Germinal center (tissue), 1 donor: ENCODE measurements around the gene RSU1.

Experiments
- DNase-seq: peaks from one replicate; pipeline ENCODE4 v3.0.0; 2012; ENCODE audit warnings: mixed read lengths, low spot score

The RSU1 gene

DNA sequence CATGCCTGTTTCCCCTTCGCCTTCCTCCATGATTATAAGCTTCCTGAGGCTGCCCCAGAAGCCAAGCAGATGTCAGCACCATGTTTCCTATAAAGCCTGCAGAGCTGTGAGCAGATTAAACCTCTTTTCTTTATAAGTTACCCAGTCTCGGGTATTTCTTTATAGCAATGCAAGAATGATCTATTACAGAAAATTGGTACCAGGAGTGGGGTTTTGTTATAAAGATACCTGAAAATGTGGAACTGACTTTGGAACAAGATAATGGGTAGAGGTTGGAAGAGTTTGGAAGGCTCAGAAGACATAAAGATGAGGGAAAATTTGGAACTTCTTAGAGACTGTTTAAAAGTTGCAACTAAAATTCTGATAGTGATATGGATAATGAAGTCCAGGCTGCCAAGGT lies 4.8 kb upstream of the RSU1 start:
- DNase-seq = no peak

- DNase-seq = no peak
Measured at GRCh38 chr10:16820421-16820820, 3.2 kb upstream of the RSU1 start.

GRCh38 chr10:16820018-16820417 lies 2.8 kb upstream of the RSU1 start:
- no peak for DNase-seq

GRCh38 chr10:16819436-16819835 lies 2.2 kb upstream of the RSU1 start:
- no peak for DNase-seq

DNA sequence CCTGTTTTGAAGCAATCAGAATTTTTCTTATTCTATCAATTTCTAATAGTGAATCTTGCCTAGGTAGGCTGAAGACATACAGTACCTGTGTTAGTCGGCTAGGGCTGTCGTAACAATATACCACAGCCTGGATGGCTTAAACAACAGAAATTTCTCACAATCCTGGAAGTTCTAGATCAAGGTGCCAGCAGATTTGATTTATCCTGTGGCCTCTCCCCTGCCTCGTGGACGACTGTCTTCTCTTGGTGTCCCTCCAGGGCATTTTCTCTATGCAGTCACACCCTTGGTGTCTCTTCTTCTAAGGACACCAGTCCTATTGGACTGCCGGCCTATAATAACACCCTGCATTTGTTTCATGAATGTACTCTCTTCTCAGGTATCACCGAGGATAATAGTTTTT lies 1.8 kb upstream of the RSU1 start:
- DNase-seq = no peak

GRCh38 chr10:16816830-16817124 lies 447 bp downstream of the RSU1 start:
- DNase-seq = no peak

DNA sequence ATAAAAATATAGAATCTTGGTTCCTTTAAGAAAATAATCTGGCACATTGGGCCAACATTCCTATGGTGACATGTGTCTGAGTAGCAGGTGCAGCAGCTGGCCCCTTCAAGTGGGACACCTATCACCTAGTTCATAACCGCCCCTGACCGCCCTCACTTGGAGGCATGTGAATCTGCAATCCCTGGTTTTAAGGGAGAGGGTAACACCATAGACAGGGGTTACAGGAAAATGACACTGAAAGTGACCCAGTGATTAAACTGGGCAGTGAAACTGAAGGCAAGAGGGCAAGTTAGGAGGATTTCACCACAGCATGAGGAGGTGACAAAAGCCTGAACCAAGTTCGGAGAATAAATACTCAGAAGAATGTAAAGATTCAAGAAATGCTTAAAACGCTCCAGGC lies 1.1 kb downstream of the RSU1 start:
- no peak for DNase-seq

DNA sequence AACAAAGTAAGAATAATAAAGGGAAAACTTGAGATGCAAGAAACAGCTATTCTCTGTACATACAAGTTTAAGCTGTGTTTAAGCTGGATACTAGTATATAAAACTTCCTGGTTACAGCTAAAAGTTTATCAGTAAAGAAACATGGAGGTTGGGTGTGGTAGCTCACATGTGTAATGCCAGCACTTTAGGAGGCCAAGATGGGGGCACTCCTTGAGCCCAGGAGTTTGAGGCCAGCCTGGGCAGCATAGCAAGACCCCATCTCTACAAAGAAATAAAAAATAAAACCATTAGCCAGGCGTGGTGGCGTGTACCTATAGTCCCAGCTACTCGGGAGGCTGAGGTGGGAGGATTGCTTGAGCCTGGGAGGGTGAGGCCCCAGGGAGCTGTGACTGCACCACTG lies 3.2 kb downstream of the RSU1 start:
- no peak for DNase-seq

DNA sequence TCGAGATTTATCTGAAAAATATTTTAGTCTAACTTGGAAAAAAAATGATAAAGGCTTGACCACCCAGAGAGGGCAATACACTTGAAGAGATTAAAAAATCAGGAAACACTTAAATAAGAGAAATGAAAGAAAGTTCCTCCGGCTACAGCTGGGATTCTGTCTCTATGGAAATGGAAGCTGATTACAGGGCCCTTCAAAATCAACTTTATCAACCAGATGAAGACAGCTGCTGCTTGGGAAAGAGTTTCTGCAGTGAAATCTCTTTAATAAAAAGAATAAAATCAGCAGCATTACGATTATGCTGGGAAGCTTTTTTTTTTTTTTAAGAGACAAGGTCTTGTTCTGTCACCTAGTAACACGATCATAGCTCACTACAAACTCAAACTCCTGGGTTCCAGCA lies 4.5 kb downstream of the RSU1 start:
- DNase-seq = no peak

GRCh38 chr10:16811765-16812164 lies 5.5 kb downstream of the RSU1 start:
- no peak for DNase-seq

GRCh38 chr10:16811292-16811691 lies 5.9 kb downstream of the RSU1 start:
- DNase-seq = no peak

GRCh38 chr10:16809074-16809718 lies 8.0 kb downstream of the RSU1 start:
- DNase-seq = peak; percentile 26

DNA sequence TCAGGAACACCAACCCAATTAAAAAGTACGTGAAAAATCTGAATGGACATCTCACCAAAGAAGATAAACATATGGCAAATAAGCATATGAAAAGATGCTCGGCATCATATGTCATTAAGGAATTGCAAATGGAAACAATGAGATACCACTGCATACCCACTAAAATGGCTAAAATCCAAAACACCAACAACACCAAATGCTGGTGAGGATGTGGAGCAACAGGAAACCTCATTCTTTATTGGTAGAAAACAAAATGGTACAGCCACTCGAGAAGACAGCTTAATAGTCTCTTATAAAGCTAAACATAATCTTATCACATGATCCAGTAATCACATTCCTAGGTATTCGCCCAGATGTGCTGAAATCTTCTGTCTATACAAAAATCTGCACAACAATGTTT lies 13.1 kb downstream of the RSU1 start:
- no peak for DNase-seq

DNA sequence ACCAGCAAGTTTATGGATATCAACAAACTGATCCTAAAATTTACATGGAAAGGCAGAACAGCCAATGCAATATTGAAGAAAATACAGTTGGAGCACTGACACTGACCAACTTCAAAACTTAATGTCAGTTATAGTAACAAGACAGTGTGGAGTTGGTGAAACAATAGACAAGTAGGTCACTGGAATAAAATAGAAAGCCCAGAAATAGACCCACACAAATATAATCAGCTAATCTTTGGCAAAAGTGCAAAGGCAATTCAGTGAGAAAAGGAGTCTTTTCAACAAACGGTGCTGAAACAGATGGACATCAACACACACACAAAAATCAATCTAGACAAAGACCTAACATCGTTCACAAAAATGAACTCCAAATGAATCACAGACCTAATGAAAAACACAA lies 13.8 kb downstream of the RSU1 start:
- no peak for DNase-seq

GRCh38 chr10:16799621-16800020 lies 17.6 kb downstream of the RSU1 start:
- no peak for DNase-seq

DNA sequence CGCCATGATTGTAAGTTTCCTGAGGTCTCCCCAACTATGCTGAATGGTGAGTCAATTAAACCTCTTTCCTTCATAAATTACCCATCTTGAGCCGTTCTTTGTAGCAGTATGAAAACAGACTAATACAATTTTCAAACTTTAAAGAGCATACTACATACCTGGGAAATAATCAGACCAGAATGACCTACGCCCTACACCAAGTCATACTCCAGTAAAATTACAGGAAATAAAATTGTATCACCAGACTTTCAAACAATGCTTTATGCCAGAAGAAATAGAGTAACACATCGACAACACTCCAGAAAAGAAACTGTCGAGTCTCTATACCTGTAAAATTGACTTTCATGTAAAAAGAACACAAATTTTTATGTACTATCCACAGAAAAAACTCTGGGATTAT lies 18.7 kb downstream of the RSU1 start:
- DNase-seq = no peak

- DNase-seq = no peak
Measured at GRCh38 chr10:16795410-16796073, 21.7 kb downstream of the RSU1 start.

DNA sequence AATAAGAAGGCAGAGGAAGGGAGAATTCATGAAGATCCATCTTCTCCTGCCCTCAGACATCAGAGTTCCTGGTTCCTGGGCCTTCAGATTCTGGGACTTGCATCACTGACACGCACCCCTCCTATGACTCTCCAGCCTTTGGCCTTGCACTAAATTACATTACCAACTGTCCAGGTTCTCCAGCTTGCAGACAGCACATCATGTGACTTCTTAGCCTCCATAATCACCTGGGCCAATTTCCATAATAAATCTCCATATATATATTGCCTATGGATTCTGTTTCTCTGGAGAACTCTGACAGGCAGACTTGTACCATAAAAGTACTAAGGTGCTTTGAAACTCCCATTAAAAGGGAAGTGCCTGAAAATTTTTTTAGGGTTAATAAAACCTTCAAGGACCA lies 23.2 kb downstream of the RSU1 start:
- no peak for DNase-seq

DNA sequence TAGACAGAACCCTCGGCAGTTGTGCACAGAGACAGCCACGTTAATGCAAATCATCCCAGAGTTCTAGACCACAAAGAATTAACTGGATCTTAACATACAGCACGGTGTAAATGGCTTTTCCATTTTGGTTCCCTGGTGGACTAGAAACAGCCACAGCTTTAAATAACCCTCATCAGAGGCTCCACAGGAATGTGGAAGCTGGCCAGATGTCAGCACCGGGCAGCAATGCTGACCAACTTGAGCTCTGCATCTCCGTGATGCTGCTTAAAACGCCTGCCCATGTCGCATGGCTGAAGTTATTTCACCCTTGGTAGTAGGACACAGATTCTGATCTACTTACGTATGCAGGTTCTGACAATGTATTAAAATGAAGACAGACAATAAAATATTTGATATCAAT lies 24.5 kb downstream of the RSU1 start:
- no peak for DNase-seq

- DNase-seq = no peak
Measured at GRCh38 chr10:16789765-16790164, 27.5 kb downstream of the RSU1 start.

DNA sequence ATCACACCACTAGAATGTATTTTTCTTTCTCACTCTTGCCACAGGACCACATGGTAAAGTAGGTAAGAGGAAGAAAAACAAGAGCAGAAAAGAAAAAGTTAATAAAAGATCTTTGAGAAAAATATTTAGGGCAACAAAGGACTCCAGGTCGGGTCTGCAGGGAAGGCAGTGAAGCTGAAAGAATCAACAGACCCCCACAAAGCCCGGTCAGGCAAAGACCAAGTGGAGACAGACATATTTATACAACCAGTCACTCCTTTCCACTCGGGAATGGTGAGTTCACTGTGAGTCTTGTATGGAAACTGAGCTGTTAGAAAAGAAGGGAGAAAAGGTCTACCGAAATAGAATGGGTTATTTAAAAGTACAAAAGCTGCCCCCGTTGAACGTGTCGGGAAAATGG lies 28.0 kb downstream of the RSU1 start:
- DNase-seq = no peak

GRCh38 chr10:16788778-16789177 lies 28.4 kb downstream of the RSU1 start:
- no peak for DNase-seq

DNA sequence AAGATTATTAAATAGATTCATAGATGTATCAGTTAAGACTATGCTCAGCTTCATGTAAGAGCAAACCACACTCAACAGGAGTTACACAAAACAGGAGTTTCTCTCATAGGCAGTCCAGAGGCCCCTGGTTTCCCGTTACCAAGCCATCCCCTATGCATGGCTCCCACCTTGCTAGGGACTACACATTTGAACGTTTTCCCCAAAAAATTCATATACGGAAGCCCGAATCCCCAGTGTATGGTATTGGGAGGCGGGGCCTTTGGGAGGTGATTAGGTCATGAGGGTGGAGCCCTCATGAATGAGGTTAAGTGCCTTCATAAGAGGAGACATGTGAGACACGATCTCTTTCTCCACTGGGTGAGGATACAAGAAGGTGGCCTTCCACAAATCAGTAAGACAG lies 29.1 kb downstream of the RSU1 start:
- no peak for DNase-seq

GRCh38 chr10:16787361-16787791 lies 29.8 kb downstream of the RSU1 start:
- no peak for DNase-seq
